ENCODE measurements around the gene SPRR5.

DNA sequence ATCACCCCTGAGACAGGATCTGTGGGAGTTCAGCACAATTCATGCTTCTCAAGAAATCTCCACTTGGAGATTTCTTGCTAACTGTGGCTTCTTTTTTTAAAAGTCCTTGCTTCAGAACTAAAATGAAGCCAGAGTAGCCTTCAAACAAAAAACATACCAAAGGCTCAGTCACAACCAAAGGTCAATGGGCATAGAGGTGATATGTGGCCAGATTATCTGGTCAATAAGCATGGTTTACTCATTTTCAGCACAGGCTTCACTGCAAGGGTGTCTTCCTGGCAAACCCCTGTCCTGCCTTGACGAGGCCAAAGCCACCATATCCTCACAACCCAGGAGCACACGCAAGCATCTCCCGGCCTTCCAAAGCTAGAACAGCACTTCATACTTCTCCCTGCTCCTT, 12.3 kb downstream of the SPRR5 start:
- TF ChIP-seq, protein P1, sequence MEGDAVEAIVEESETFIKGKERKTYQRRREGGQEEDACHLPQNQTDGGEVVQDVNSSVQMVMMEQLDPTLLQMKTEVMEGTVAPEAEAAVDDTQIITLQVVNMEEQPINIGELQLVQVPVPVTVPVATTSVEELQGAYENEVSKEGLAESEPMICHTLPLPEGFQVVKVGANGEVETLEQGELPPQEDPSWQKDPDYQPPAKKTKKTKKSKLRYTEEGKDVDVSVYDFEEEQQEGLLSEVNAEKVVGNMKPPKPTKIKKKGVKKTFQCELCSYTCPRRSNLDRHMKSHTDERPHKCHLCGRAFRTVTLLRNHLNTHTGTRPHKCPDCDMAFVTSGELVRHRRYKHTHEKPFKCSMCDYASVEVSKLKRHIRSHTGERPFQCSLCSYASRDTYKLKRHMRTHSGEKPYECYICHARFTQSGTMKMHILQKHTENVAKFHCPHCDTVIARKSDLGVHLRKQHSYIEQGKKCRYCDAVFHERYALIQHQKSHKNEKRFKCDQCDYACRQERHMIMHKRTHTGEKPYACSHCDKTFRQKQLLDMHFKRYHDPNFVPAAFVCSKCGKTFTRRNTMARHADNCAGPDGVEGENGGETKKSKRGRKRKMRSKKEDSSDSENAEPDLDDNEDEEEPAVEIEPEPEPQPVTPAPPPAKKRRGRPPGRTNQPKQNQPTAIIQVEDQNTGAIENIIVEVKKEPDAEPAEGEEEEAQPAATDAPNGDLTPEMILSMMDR (IDR thresholded peaks at IDR 0.05), result no peak
- no peak for TF ChIP-seq POLR2A (IDR thresholded peaks at IDR 0.05)
